HCT116 (cell line): ENCODE data around the gene LNPEP.

Experiments used
- CTCF ChIP-seq, 3 experiments: fragments of 200-600 bp in 1 of 3; sonication (generic) in 1 of 3; IDR thresholded peaks in 2 of 3; conservative IDR thresholded peaks in 1 of 3; 2 replicates each; pipeline ENCODE4 v1.5.1; 2012 to 2017; ENCODE audit warnings: low read depth in 2 of 3, low read length in 2 of 3, antibody characterized with exemption in 1 of 3, borderline replicate concordance in 1 of 3, control low read depth in 1 of 3, mild to moderate bottlenecking in 1 of 3, mixed read lengths in 1 of 3, mixed run types in 1 of 3, moderate library complexity in 1 of 3; ENCODE audit not compliant: insufficient read depth in 1 of 3
- POLR2A ChIP-seq: IDR thresholded peaks from 2 replicates; pipeline ENCODE4 v1.7.0; 2011; ENCODE audit warnings: borderline replicate concordance; ENCODE audit not compliant: insufficient read depth, insufficient read length; ENCODE audit errors: extremely low read depth
- SRF ChIP-seq: IDR thresholded peaks from 2 replicates; pipeline ENCODE4 v1.6.1; 2012; ENCODE audit warnings: low read depth
- YY1 ChIP-seq: IDR thresholded peaks from 2 replicates; pipeline ENCODE4 v1.6.1; 2011; ENCODE audit warnings: low read length, low read depth, moderate library complexity, mild to moderate bottlenecking; ENCODE audit not compliant: insufficient replicate concordance; ENCODE audit errors: extremely low read depth
- TF ChIP-seq, protein P1 (sequence below): IDR thresholded peaks from 2 replicates; pipeline ENCODE4 v1.6.1; 2012

- TF ChIP-seq CTCF (IDR thresholded peaks at IDR 0.05 in 2 of 3, conservative IDR thresholded peaks at IDR 0.05 in 1 of 3; ENCODE audit: borderline replicate concordance in 1 of 3, insufficient read depth in 1 of 3, low read depth in 2 of 3, low read length in 2 of 3) (no peak), SRF (no peak), POLR2A (no peak), YY1 (no peak)
- TF ChIP-seq, protein P1, sequence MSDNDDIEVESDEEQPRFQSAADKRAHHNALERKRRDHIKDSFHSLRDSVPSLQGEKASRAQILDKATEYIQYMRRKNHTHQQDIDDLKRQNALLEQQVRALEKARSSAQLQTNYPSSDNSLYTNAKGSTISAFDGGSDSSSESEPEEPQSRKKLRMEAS: no peak
Observed at GRCh38 chr5:96943799-96944198, 7.9 kb downstream of the LNPEP start.
